H1 (cell line): Measurements from ENCODE around the gene KRTAP4-9.

Source experiments
- CTCF ChIP-seq, 3 experiments: IDR thresholded peaks; 1 replicate in 2 of 3; 2 replicates in 1 of 3; pipeline versions ENCODE4 v1.5.1 to v1.6.1; 2011; ENCODE audit warnings: low read length in 3 of 3, mild to moderate bottlenecking in 3 of 3, inconsistent platforms in 2 of 3, low read depth in 1 of 3, moderate library complexity in 1 of 3; ENCODE audit not compliant: insufficient read depth in 1 of 3; ENCODE audit errors: control extremely low read depth in 1 of 3
- EZH2 ChIP-seq: fragments of 200-600 bp; sonication (generic); IDR thresholded peaks from 2 replicates; pipeline ENCODE4 v1.7.1; 2012; ENCODE audit warnings: low read depth, mild to moderate bottlenecking, moderate library complexity, low read length, inconsistent platforms; ENCODE audit not compliant: severe bottlenecking
- POU5F1 ChIP-seq: IDR thresholded peaks from 2 replicates; pipeline ENCODE4 v1.6.1; 2011; ENCODE audit warnings: low read depth, mild to moderate bottlenecking, low read length, moderate library complexity

DNA sequence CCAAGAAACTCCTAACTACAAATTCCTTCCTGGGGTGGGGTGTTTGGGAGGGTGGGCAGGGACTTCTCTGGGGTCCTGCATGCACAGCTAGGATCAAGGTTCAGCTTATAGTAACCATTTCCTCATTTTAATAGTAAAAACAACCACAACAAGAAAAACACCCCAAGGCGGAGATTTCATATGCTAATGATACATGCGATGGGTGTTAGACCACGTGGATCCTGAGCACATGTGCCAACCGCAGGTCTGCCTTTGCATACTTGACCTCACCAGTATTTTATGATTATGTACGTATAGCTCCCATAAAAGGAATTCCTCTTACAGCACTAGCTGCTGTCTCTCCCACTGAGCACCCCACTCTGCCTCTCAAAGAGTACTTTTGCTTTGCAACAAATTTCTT is 11.1 kb downstream of the KRTAP4-9 start:
- TF ChIP-seq POU5F1: no peak
- TF ChIP-seq CTCF (IDR thresholded peaks at IDR 0.05; ENCODE audit: control extremely low read depth in 1 of 3, insufficient read depth in 1 of 3, low read depth in 1 of 3, low read length in 3 of 3): no peak
- TF ChIP-seq EZH2: no peak
